H9 (cell line): ENCODE results near the gene SMIM13. TPM values are rescaled to one million over a fixed set of nuclear protein-coding genes. Genes with fewer than 3 reads are reported as not detected.

Source experiments
- DNase-seq: peaks from one replicate; pipeline ENCODE4 v3.0.0-alpha.2; 2017
- H2AFZ ChIP-seq: one replicate; pipeline ENCODE4 v1.6.1; 2013; ENCODE audit warnings: mild to moderate bottlenecking, low read length, control low read depth, moderate library complexity
- H2AK5ac ChIP-seq: 2 replicates; pipeline ENCODE4 v1.6.1; 2013; ENCODE audit warnings: low read length, control low read depth, mixed read lengths; ENCODE audit not compliant: insufficient read length
- H2BK120ac ChIP-seq: one replicate; pipeline ENCODE4 v1.6.1; 2013; ENCODE audit warnings: low read depth, mild to moderate bottlenecking, low read length, control low read depth, inconsistent platforms; ENCODE audit not compliant: poor library complexity, severe bottlenecking
- H2BK12ac ChIP-seq: 2 replicates; pipeline ENCODE4 v1.6.1; 2013; ENCODE audit warnings: low read length, control low read depth, mixed read lengths, low read depth; ENCODE audit not compliant: insufficient read length
- H2BK15ac ChIP-seq: 2 replicates; pipeline ENCODE4 v1.6.1; 2013; ENCODE audit warnings: low read depth, low read length, control low read depth
- H2BK20ac ChIP-seq: one replicate; pipeline ENCODE4 v1.6.1; 2013; ENCODE audit warnings: low read depth, mild to moderate bottlenecking, low read length, control low read depth, inconsistent platforms; ENCODE audit not compliant: poor library complexity, severe bottlenecking
- H2BK5ac ChIP-seq: 2 replicates; pipeline ENCODE4 v1.6.1; 2013; ENCODE audit warnings: low read length, control low read depth, mixed read lengths; ENCODE audit not compliant: insufficient read length
- H3K14ac ChIP-seq: 2 replicates; pipeline ENCODE4 v1.6.1; 2013; ENCODE audit warnings: low read length, control low read depth; ENCODE audit not compliant: insufficient read depth
- H3K18ac ChIP-seq: 2 replicates; pipeline ENCODE4 v1.6.1; 2013; ENCODE audit warnings: low read depth, mild to moderate bottlenecking, mixed read lengths, low read length, control low read depth; ENCODE audit not compliant: insufficient read length
- H3K23ac ChIP-seq: 2 replicates; pipeline ENCODE4 v1.6.1; 2013; ENCODE audit warnings: low read length, control low read depth, mixed read lengths, low read depth; ENCODE audit not compliant: insufficient read length
- H3K23me2 ChIP-seq: 2 replicates; pipeline ENCODE4 v1.6.1; 2013; ENCODE audit warnings: low read depth, mild to moderate bottlenecking, mixed read lengths, low read length, control low read depth; ENCODE audit not compliant: insufficient read length, poor library complexity, severe bottlenecking
- H3K27ac ChIP-seq: 2 replicates; pipeline ENCODE4 v1.5.1; 2013; ENCODE audit warnings: low read length, control low read depth, mixed read lengths, low read depth; ENCODE audit not compliant: insufficient read length
- H3K27me3 ChIP-seq: 2 replicates; pipeline ENCODE4 v1.6.1; 2013; ENCODE audit warnings: low read length, control low read depth, inconsistent platforms; ENCODE audit not compliant: insufficient read depth
- H3K4ac ChIP-seq: 2 replicates; pipeline ENCODE4 v1.6.1; 2013; ENCODE audit warnings: low read depth, mild to moderate bottlenecking, control low read depth, inconsistent platforms, low read length, moderate library complexity
- H3K4me1 ChIP-seq: 2 replicates; pipeline ENCODE4 v1.6.1; 2013; ENCODE audit warnings: low read length, control low read depth, inconsistent platforms; ENCODE audit not compliant: insufficient read depth
- H3K4me2 ChIP-seq: 2 replicates; pipeline ENCODE4 v1.6.1; 2013; ENCODE audit warnings: low read length, control low read depth, mixed read lengths; ENCODE audit not compliant: insufficient read length, insufficient read depth
- H3K56ac ChIP-seq: 2 replicates; pipeline ENCODE4 v1.6.1; 2013; ENCODE audit warnings: low read depth, mild to moderate bottlenecking, mixed read lengths, low read length, control low read depth; ENCODE audit not compliant: insufficient read length
- H3K79me1 ChIP-seq: 2 replicates; pipeline ENCODE4 v1.6.1; 2013; ENCODE audit warnings: low read depth, mild to moderate bottlenecking, moderate library complexity, low read length, control low read depth, inconsistent platforms; ENCODE audit not compliant: insufficient read depth, poor library complexity, severe bottlenecking
- H3K79me2 ChIP-seq: 2 replicates; pipeline ENCODE4 v1.6.1; 2013; ENCODE audit warnings: low read length, control low read depth, inconsistent platforms; ENCODE audit not compliant: insufficient read depth
- H3K9ac ChIP-seq: 2 replicates; pipeline ENCODE4 v1.6.1; 2013; ENCODE audit warnings: low read length, control low read depth, mixed read lengths; ENCODE audit not compliant: insufficient read length; ENCODE audit errors: extremely low read depth
- H3K9me3 ChIP-seq: one replicate; pipeline ENCODE4 v1.6.1; 2013; ENCODE audit warnings: low read depth, low read length, inconsistent platforms; ENCODE audit not compliant: control insufficient read depth
- H3T11ph ChIP-seq: one replicate; pipeline ENCODE4 v1.6.1; 2013; ENCODE audit warnings: mild to moderate bottlenecking, low read length, control low read depth, inconsistent platforms
- H4K20me1 ChIP-seq: one replicate; pipeline ENCODE4 v1.6.1; 2013; ENCODE audit not compliant: control insufficient read depth, insufficient read length, insufficient read depth
- H4K5ac ChIP-seq: 2 replicates; pipeline ENCODE4 v1.6.1; 2013; ENCODE audit warnings: low read depth, mild to moderate bottlenecking, mixed read lengths, low read length, control low read depth; ENCODE audit not compliant: insufficient read length
- H4K8ac ChIP-seq: replicated peaks from 2 replicates; pipeline ENCODE4 v1.6.1; 2013; ENCODE audit warnings: low read length, control low read depth, mixed read lengths, low read depth; ENCODE audit not compliant: insufficient read length
- H4K91ac ChIP-seq: 2 replicates; pipeline ENCODE4 v1.6.1; 2013; ENCODE audit warnings: low read depth, mild to moderate bottlenecking, moderate library complexity, mixed read lengths, low read length, control low read depth; ENCODE audit not compliant: insufficient read length
- H3K27ac Mint-ChIP-seq, 3 experiments: 2 replicates in 2 of 3; 3 replicates in 1 of 3; pipeline ENCODE4 v1.8.0; 2020 to 2021; ENCODE audit warnings: mixed read lengths in 3 of 3, mild to moderate bottlenecking in 1 of 3, moderate library complexity in 1 of 3
- H3K27me3 Mint-ChIP-seq: 2 replicates; pipeline ENCODE4 v1.8.0; 2021; ENCODE audit warnings: low read depth, mild to moderate bottlenecking, moderate library complexity, mixed read lengths
- H3K36me3 Mint-ChIP-seq, 3 experiments: 2 replicates in 2 of 3; 3 replicates in 1 of 3; pipeline ENCODE4 v1.8.0; 2020 to 2021; ENCODE audit warnings: low read depth in 3 of 3, mixed read lengths in 3 of 3; ENCODE audit not compliant: insufficient read depth in 1 of 3
- H3K4me1 Mint-ChIP-seq, 2 experiments: 2 replicates each; pipeline ENCODE4 v1.8.0; 2020; ENCODE audit warnings: mixed read lengths in 2 of 2
- H3K4me3 Mint-ChIP-seq, 2 experiments: 2 replicates in 1 of 2; 3 replicates in 1 of 2; pipeline ENCODE4 v1.8.0; 2020 to 2021; ENCODE audit warnings: mild to moderate bottlenecking in 2 of 2, mixed read lengths in 2 of 2, moderate library complexity in 1 of 2
- H3K9me3 Mint-ChIP-seq, 2 experiments: 2 replicates in 1 of 2; 3 replicates in 1 of 2; pipeline ENCODE4 v1.8.0; 2020; ENCODE audit warnings: mild to moderate bottlenecking in 2 of 2, mixed read lengths in 2 of 2, moderate library complexity in 1 of 2
- CTCF ChIP-seq: fragments of 200-600 bp; sonication (generic); conservative IDR thresholded peaks from 3 replicates; pipeline ENCODE4 v1.8.0; 2021; ENCODE audit warnings: antibody characterized with exemption, mild to moderate bottlenecking
- WGBS: extraction: QIAGEN DNeasy Blood & Tissue Kit; methylation state at CpG from one replicate; pipeline ENCODE4 v1.1.7; 2013; ENCODE audit warnings: missing lambda C conversion rate, low lambda C conversion rate, mixed read lengths; ENCODE audit not compliant: insufficient read length; ENCODE audit errors: extremely low coverage; 5-methylcytosine and 5-hydroxymethylcytosine counted together
- total RNA-seq: library from RNA; stranded (reverse); gene quantifications from 2 replicates; pipeline ENCODE4 v1.2.1, GENCODE V29; 2021

SMIM13 gene
- total RNA-seq, 1 experiment from 2014 or later: 10.6 TPM

GRCh38 chr6:11149551-11149950 is 55.9 kb downstream of the SMIM13 start:
- Histone ChIP-seq H3K4me2 (no peak overlapping the region), H3K18ac (no peak overlapping the region), H4K5ac (no peak overlapping the region), H2BK5ac (no peak overlapping the region), H2BK15ac (no peak overlapping the region), H3K23me2 (no peaks in the 10 kb centered on the region), H3K9ac (no peak overlapping the region), H3K27ac (no peak overlapping the region), H3K4ac (no peak overlapping the region), H3K79me1 (no peaks in the 10 kb centered on the region), H3K9me3 (no peaks in the 10 kb centered on the region), H2BK20ac (no peak overlapping the region), H4K20me1 (no peaks in the 10 kb centered on the region), H4K91ac (no peak overlapping the region), H2BK12ac (no peak overlapping the region), H2BK120ac (no peak overlapping the region), H3K79me2 (no peaks in the 10 kb centered on the region), H4K8ac (no peak overlapping the region), H2AK5ac (no peak overlapping the region), H3K14ac (no peak overlapping the region), H3K23ac (no peak overlapping the region), H3K27me3 (no peaks in the 10 kb centered on the region), H2AFZ (no peak overlapping the region), H3K4me1 (peaks cover 8% of the 10 kb centered on the region; the same call in 1 of the 2 replicates), H3T11ph (no peak overlapping the region), H3K56ac (no peak overlapping the region)
- H3K4me3 Mint-ChIP-seq: no peak overlapping the region
- no peak for TF ChIP-seq CTCF
- H3K4me1 Mint-ChIP-seq: peaks cover 34 to 41% of the 10 kb centered on the region in 2 experiments
- no peak for DNase-seq
- no peaks in the 10 kb centered on the region for H3K9me3 Mint-ChIP-seq
- no peaks in the 10 kb centered on the region for H3K27me3 Mint-ChIP-seq
- no peaks in the 10 kb centered on the region; a peak in 1 of 7 replicates for H3K36me3 Mint-ChIP-seq
- no peak overlapping the region for H3K27ac Mint-ChIP-seq
- WGBS: no CpG with 5 or more reads among the region's 3 CpGs
